IPS-20b (cell line): ENCODE measurements around the gene RASAL1.

Source experiments
- H3K27ac ChIP-seq: one replicate; pipeline ENCODE4 v1.5.1; 2013; ENCODE audit warnings: low read length
- H3K27me3 ChIP-seq: 2 replicates; pipeline ENCODE4 v1.6.1; 2013; ENCODE audit warnings: mild to moderate bottlenecking, low read length, inconsistent platforms; ENCODE audit not compliant: insufficient read depth
- H3K36me3 ChIP-seq: 2 replicates; pipeline ENCODE4 v1.6.1; 2013; ENCODE audit warnings: low read depth, mild to moderate bottlenecking, inconsistent platforms, low read length, moderate library complexity; ENCODE audit not compliant: insufficient read depth
- H3K4me1 ChIP-seq: 2 replicates; pipeline ENCODE4 v1.6.1; 2013; ENCODE audit warnings: mild to moderate bottlenecking, control low read depth, inconsistent platforms, low read length, moderate library complexity; ENCODE audit not compliant: insufficient read depth
- H3K4me3 ChIP-seq: 2 replicates; pipeline ENCODE4 v1.5.1; 2013; ENCODE audit warnings: mild to moderate bottlenecking, low read length, inconsistent platforms
- H3K9ac ChIP-seq: 2 replicates; pipeline ENCODE4 v1.6.1; 2013; ENCODE audit warnings: low read depth, mild to moderate bottlenecking, inconsistent platforms, low read length, moderate library complexity
- H3K9me3 ChIP-seq: 2 replicates; pipeline ENCODE4 v1.6.1; 2013; ENCODE audit warnings: mild to moderate bottlenecking, low read depth, low read length, inconsistent platforms; ENCODE audit not compliant: insufficient read depth

The RASAL1 gene

GRCh38 chr12:113063396-113064350 is 71.9 kb downstream of the RASAL1 start:
- H3K27me3 ChIP-seq = peaks cover 46% of the 10 kb centered on the region
- H3K9ac ChIP-seq = no peak overlapping the region
- H3K4me1 ChIP-seq = peaks cover 8% of the 10 kb centered on the region; the same call in 1 of the 2 replicates
- no peak overlapping the region for H3K27ac ChIP-seq
- H3K9me3 ChIP-seq = no peaks in the 10 kb centered on the region
- no peaks in the 10 kb centered on the region for H3K36me3 ChIP-seq
- no peak overlapping the region for H3K4me3 ChIP-seq

- Histone ChIP-seq H3K27ac (no peak overlapping the region), H3K27me3 (peaks cover 55% of the 10 kb centered on the region), H3K4me1 (peaks cover 8% of the 10 kb centered on the region; the same call in 1 of the 2 replicates)
Measured at GRCh38 chr12:113062502-113063395, 72.8 kb downstream of the RASAL1 start.

GRCh38 chr12:113061061-113061694 is 74.4 kb downstream of the RASAL1 start:
- Histone ChIP-seq H3K4me3 (no peak overlapping the region), H3K9ac (no peak overlapping the region), H3K36me3 (no peaks in the 10 kb centered on the region), H3K27me3 (peaks cover 71% of the 10 kb centered on the region), H3K27ac (no peak overlapping the region), H3K9me3 (no peaks in the 10 kb centered on the region), H3K4me1 (peaks cover 8% of the 10 kb centered on the region; the same call in 1 of the 2 replicates)

More at GRCh38 chr12:113062502-113063395, 72.8 kb downstream of the RASAL1 start:
- H3K9ac ChIP-seq = no peak overlapping the region
- no peaks in the 10 kb centered on the region for H3K36me3 ChIP-seq
- no peak overlapping the region for H3K4me3 ChIP-seq
- no peaks in the 10 kb centered on the region for H3K9me3 ChIP-seq

- H3K9me3 ChIP-seq = no peaks in the 10 kb centered on the region
- peaks cover 8% of the 10 kb centered on the region; the same call in 1 of the 2 replicates for H3K4me1 ChIP-seq
- H3K27me3 ChIP-seq = peaks cover 78% of the 10 kb centered on the region
- H3K4me3 ChIP-seq = no peak overlapping the region
- no peak overlapping the region for H3K27ac ChIP-seq
- H3K36me3 ChIP-seq = no peaks in the 10 kb centered on the region
- H3K9ac ChIP-seq = no peak overlapping the region
Measured at GRCh38 chr12:113060336-113060960, 75.1 kb downstream of the RASAL1 start.

GRCh38 chr12:113059071-113059595 is 76.4 kb downstream of the RASAL1 start:
- no peak overlapping the region for H3K9ac ChIP-seq
- peaks cover 82% of the 10 kb centered on the region for H3K27me3 ChIP-seq
- no peak overlapping the region for H3K4me3 ChIP-seq
- peaks cover 8% of the 10 kb centered on the region; the same call in 1 of the 2 replicates for H3K4me1 ChIP-seq
- H3K36me3 ChIP-seq = no peaks in the 10 kb centered on the region
- no peaks in the 10 kb centered on the region for H3K9me3 ChIP-seq
- H3K27ac ChIP-seq = no peak overlapping the region

- peaks cover 8% of the 10 kb centered on the region; the same call in 1 of the 2 replicates for H3K4me1 ChIP-seq
- H3K9me3 ChIP-seq = no peaks in the 10 kb centered on the region
- no peaks in the 10 kb centered on the region for H3K36me3 ChIP-seq
- no peak overlapping the region for H3K9ac ChIP-seq
- H3K27me3 ChIP-seq = peaks cover 81% of the 10 kb centered on the region
- H3K4me3 ChIP-seq = no peak overlapping the region
- no peak overlapping the region for H3K27ac ChIP-seq
Measured at GRCh38 chr12:113058553-113058952, 77.0 kb downstream of the RASAL1 start.

GRCh38 chr12:113057565-113058485 is 77.7 kb downstream of the RASAL1 start:
- Histone ChIP-seq H3K4me1 (peaks cover 5% of the 10 kb centered on the region; the same call in 1 of the 2 replicates), H3K9me3 (no peaks in the 10 kb centered on the region), H3K9ac (no peak overlapping the region), H3K27ac (no peak overlapping the region), H3K4me3 (peak overlapping the region; percentile 60; the same call in 1 of the 2 replicates), H3K27me3 (peaks cover 76% of the 10 kb centered on the region), H3K36me3 (no peaks in the 10 kb centered on the region)

GRCh38 chr12:113056631-113057488 is 78.7 kb downstream of the RASAL1 start, which contains the start of gene DTX1:
Gene DTX1 (plus strand): TSS chr12:113056730. CDS start chr12:113058193, 1,463 bp downstream.
- peaks cover 78% of the 10 kb centered on the region for H3K27me3 ChIP-seq
- no peaks in the 10 kb centered on the region for H3K36me3 ChIP-seq
- H3K4me3 ChIP-seq = peak within 1 kb of the TSS; percentile 60; the same call in 1 of the 2 replicates
- no peaks in the 10 kb centered on the region for H3K4me1 ChIP-seq
- no peak within 1 kb of the TSS for H3K9ac ChIP-seq
- H3K9me3 ChIP-seq = no peaks in the 10 kb centered on the region
- no peak within 1 kb of the TSS for H3K27ac ChIP-seq

- H3K9me3 ChIP-seq = no peaks in the 10 kb centered on the region
- no peak overlapping the region for H3K9ac ChIP-seq
- H3K27me3 ChIP-seq = peaks cover 81% of the 10 kb centered on the region
- H3K27ac ChIP-seq = no peak overlapping the region
- H3K36me3 ChIP-seq = no peaks in the 10 kb centered on the region
- H3K4me1 ChIP-seq = no peaks in the 10 kb centered on the region
- peak overlapping the region; percentile 60; the same call in 1 of the 2 replicates for H3K4me3 ChIP-seq
Measured at GRCh38 chr12:113056381-113056630, 79.3 kb downstream of the RASAL1 start.
